ENCODE results near the gene DIPK1B. TPM values are rescaled to one million over a fixed set of nuclear protein-coding genes. Genes with fewer than 3 reads are reported as not detected.
"Not testable (repeated sequence)": the region's sequence is repeated elsewhere in the genome, so short reads cannot be mapped to it uniquely, and the experiment has no call there.

Gene DIPK1B
- total RNA-seq, 2 experiments from 2014 or later = 0.21 to 0.25 TPM

DNA sequence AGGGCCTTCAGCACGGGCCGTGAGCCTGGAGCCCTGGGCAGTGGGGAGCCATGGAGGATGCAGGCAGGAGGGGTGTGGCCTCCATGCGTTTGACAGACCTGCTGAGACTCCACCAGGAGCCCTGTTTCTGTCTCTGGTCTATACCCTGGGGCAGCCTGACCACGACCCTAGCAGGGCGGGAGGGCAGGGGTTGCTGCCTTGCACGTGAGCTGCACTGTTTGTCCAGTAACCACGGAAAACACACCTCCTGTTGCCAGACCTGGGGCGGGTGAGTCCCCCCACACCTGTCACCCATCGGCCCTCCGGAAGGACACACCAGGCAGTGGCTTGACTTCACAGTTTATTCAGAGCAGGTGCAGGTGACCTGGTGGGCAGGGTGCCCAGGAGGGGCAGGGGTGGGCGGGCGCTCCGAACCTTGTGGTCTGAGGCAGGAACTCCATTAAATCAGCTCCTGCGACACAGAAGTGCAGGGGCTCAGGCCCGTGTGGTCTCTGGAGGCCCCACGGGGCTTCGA, 41.7 kb downstream of the DIPK1B start:
- no peak for DNase-seq
- peaks cover 14% of the 10 kb centered on the region for H3K27me3 Mint-ChIP-seq
- H3K4me3 Mint-ChIP-seq = no peak overlapping the region
- no peak for ATAC-seq
- ChIA-PET POLR2A (no interaction called here), CTCF (no interaction called here)
- peaks cover 8% of the 10 kb centered on the region for H3K36me3 Mint-ChIP-seq (ENCODE audit: low read depth)
- intact Hi-C loops (cut with DNase I, micrococcal nuclease) = no loop called here
- no peak overlapping the region for H3K27ac Mint-ChIP-seq
- H3K4me1 Mint-ChIP-seq = peaks cover 12% of the 10 kb centered on the region
- H3K9me3 Mint-ChIP-seq (ENCODE audit: low read depth) = peaks cover 24% of the 10 kb centered on the region

DNA sequence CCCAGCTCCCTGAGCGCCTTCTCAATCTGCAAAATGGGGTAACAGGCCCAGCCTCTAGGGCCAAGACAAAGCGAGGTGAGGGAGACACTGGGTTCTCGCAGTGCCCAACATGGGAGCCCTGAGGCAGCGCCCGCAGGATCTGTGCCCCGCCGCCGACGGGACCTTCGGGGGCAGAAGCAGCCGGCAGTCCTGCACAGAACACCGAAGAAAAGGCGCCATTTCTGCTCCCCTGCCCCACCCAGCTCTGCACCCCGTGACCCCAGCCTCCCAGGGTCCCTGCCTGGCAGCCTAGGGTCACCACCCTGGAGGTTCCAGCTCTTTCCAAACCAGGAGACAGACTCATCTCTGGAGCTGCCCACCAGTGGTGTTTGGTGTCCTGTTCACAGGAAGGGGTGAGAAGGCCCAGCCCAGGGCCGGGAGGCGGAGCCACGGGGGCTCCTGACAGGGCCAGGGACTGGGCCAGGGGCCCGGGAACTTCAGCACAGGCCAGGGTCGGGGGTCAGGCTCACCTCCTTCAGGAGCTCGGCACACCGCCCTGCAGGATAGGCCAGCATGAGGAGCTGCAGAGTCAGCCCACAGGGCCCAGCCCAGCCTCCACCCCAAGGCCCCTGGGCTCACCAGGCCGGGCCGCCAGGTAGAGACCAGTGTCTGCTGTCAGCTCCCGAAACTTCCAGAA, 42.4 kb downstream of the DIPK1B start:
- Mint-ChIP-seq H3K27ac (no peak overlapping the region), H3K4me1 (peaks cover 12% of the 10 kb centered on the region), H3K36me3 (ENCODE audit: low read depth) (peaks cover 8% of the 10 kb centered on the region), H3K27me3 (peaks cover 14% of the 10 kb centered on the region), H3K4me3 (no peak overlapping the region), H3K9me3 (ENCODE audit: low read depth) (peaks cover 24% of the 10 kb centered on the region)
- POLR2A ChIA-PET = interaction anchor here (0.6 kb wide), 1 partner anchor 27 kb away, joined by 3 read pairs; no protein-coding TSS in a partner anchor
- CTCF ChIA-PET = interaction anchor here (0.5 kb wide), 1 partner anchor 16 kb away, joined by 3 read pairs; no protein-coding TSS in a partner anchor
- ATAC-seq = no peak
- DNase-seq = no peak
- intact Hi-C loops (cut with DNase I, micrococcal nuclease) = no loop called here

DNA sequence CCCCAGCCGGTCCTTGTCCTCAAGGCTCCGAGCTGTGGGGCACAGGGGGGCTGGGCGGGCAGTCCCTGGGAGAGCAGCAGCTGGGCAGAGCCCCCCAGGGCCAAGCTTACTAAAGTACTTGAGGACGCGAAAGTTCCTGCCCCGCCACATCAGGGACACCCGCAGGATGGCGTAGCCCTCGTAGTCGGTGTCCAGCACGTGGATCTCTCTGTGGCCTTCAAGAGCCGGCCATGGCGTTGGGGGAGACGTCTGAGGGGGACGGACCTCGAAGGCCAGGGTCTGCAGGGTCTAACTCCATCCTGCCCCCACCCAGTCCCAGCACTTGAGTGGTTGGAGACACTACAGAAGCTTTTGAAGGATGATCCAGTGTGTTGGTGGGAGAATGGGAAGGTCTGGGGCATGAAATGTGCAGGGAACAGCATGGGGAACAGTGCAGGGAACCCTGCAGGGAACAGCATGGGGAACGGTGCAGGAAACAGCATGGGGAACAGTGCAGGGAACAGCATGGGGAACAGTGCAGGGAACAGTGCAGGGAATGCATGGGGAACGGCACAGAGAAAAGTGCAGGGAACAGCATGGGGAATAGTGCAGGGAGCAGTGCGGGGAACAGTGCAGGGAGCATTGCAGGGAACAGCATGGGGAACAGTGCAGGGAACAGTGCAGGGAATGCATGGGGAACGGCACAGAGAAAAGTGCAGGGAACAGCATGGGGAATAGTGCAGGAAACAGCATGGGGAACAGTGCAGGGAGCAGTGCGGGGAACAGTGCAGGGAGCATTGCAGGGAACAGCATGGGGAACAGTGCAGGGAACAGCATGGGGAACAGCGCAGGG, 43.1 kb downstream of the DIPK1B start:
- H3K9me3 Mint-ChIP-seq (ENCODE audit: low read depth) = peaks cover 24% of the 10 kb centered on the region
- H3K36me3 Mint-ChIP-seq (ENCODE audit: low read depth); H3K4me3 Mint-ChIP-seq; DNase-seq; H3K4me1 Mint-ChIP-seq; H3K27ac Mint-ChIP-seq; intact Hi-C loops (cut with DNase I, micrococcal nuclease); ATAC-seq: not testable (repeated sequence)
- peaks cover 16% of the 10 kb centered on the region for H3K27me3 Mint-ChIP-seq
- ChIA-PET CTCF (interaction anchor here (0.5 kb wide), 1 partner anchor 15 kb away, joined by 3 read pairs; no protein-coding TSS in a partner anchor), POLR2A (interaction anchor here (0.6 kb wide), 1 partner anchor 27 kb away, joined by 3 read pairs; no protein-coding TSS in a partner anchor)

DNA sequence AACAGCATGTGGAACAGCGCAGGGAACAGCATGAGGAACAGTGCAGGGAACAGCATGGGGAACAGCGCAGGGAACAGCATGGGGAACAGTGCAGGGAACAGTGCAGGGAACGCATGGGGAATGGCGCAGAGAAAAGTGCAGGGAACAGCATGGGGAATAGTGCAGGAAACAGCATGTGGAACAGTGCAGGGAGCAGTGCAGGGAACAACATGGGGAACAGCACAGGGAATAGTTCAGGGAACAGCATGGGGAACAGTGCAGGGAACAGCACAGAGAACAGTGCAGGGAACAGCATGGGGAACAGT, 43.7 kb downstream of the DIPK1B start:
- no peak for ATAC-seq
- intact Hi-C loops (cut with DNase I, micrococcal nuclease) = no loop called here
- H3K27me3 Mint-ChIP-seq = peaks cover 16% of the 10 kb centered on the region
- H3K36me3 Mint-ChIP-seq (ENCODE audit: low read depth) = peaks cover 8% of the 10 kb centered on the region
- H3K27ac Mint-ChIP-seq = no peak overlapping the region
- ChIA-PET CTCF (no interaction called here), POLR2A (no interaction called here)
- H3K4me3 Mint-ChIP-seq = no peak overlapping the region
- DNase-seq = no peak
- H3K4me1 Mint-ChIP-seq = peaks cover under 1% of the 10 kb centered on the region
- peaks cover 22% of the 10 kb centered on the region for H3K9me3 Mint-ChIP-seq (ENCODE audit: low read depth)

DNA sequence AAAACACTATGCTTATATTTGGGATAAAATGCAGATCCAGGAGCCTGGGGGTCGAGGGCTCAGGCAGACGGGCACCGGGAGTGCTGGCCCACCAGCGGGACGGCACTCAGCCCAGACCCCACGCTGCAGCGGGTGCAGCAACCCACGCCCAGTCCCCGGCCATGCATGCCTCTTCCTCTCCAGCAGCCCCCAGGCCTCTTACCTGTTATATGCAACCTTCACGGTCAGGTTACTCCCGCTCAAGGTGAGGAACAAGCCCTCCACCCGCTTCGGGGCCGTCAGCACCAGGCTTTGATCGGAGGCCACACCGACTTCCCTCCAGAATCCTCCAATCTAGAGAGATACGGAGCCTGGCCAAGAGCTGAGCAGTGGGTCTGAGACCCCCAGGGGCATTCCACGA, 44.5 kb downstream of the DIPK1B start:
- H3K27me3 Mint-ChIP-seq = peaks cover 16% of the 10 kb centered on the region
- ChIA-PET CTCF (interaction anchor here (1.5 kb wide), 1 partner anchor 21 kb away, joined by 8 read pairs; no protein-coding TSS in a partner anchor), POLR2A (no interaction called here)
- intact Hi-C loops (cut with DNase I, micrococcal nuclease) = no loop called here
- no peak overlapping the region for H3K4me3 Mint-ChIP-seq
- no peak for DNase-seq
- no peak overlapping the region for H3K27ac Mint-ChIP-seq
- H3K9me3 Mint-ChIP-seq (ENCODE audit: low read depth) = peaks cover 18% of the 10 kb centered on the region
- peaks cover 8% of the 10 kb centered on the region for H3K36me3 Mint-ChIP-seq (ENCODE audit: low read depth)
- H3K4me1 Mint-ChIP-seq = no peaks in the 10 kb centered on the region
- ATAC-seq = no peak

DNA sequence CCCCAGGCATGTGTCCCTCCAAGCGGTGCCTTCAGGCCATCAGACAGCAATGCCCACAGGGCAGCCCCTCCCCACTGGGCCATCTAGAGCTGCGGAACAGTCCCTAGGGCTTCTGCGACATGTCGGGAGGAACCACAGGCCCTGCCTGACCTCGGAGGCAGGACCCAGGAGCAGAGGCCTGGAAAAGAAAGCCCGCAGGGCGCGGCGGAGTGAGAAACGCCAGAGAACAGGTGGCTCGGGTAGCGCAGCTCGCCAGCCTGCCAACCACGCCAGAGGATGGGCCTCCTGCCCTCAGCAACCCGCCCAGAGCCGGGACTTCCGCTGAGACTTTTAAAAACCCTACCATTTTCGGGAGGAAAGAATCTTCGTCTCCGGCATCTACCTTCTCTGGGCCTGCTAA, 45.0 kb downstream of the DIPK1B start:
- intact Hi-C loops (cut with DNase I, micrococcal nuclease) = no loop called here
- ChIA-PET POLR2A (no interaction called here), CTCF (interaction anchor here (0.6 to 1.5 kb wide), 5 partner anchors 20 to 479 kb away, joined by 3 to 8 read pairs (median 3); no protein-coding TSS in a partner anchor)
- Mint-ChIP-seq H3K4me1 (no peaks in the 10 kb centered on the region), H3K4me3 (no peak overlapping the region), H3K27me3 (peaks cover 13% of the 10 kb centered on the region), H3K9me3 (ENCODE audit: low read depth) (peaks cover 14% of the 10 kb centered on the region), H3K27ac (no peak overlapping the region), H3K36me3 (ENCODE audit: low read depth) (peaks cover 6% of the 10 kb centered on the region)
- DNase-seq (no peak), ATAC-seq (no peak)

DNA sequence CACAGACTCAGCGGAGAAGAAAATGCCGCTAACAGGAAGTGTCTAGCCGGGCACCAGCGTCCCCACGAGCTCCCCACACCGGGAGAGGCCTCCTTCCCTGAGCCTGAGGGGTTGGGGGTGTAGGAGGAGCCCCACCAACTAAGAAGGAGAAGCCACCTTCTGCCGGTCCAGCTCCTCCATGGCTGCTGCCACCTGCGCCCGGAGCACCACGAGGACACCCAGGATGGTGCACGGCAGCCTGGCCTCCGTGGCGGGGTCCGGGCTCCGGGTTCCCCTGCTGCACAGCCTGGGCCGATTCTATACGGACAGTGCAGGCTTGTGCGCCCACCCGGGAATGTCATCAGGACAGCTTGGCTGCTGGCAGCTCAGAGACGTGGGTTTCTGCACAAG, 45.4 kb downstream of the DIPK1B start:
- H3K9me3 Mint-ChIP-seq (ENCODE audit: low read depth) = peaks cover 11% of the 10 kb centered on the region
- no peaks in the 10 kb centered on the region for H3K4me1 Mint-ChIP-seq
- no peak overlapping the region for H3K4me3 Mint-ChIP-seq
- intact Hi-C loops (cut with DNase I, micrococcal nuclease) = no loop called here
- ATAC-seq (no peak), DNase-seq (no peak)
- peaks cover 2% of the 10 kb centered on the region for H3K36me3 Mint-ChIP-seq (ENCODE audit: low read depth)
- peaks cover 9% of the 10 kb centered on the region for H3K27me3 Mint-ChIP-seq
- POLR2A ChIA-PET = no interaction called here
- CTCF ChIA-PET = interaction anchor here (0.6 to 1.5 kb wide), 7 partner anchors 9 to 479 kb away, joined by 3 to 8 read pairs (median 3); no protein-coding TSS in a partner anchor
- no peak overlapping the region for H3K27ac Mint-ChIP-seq

DNA sequence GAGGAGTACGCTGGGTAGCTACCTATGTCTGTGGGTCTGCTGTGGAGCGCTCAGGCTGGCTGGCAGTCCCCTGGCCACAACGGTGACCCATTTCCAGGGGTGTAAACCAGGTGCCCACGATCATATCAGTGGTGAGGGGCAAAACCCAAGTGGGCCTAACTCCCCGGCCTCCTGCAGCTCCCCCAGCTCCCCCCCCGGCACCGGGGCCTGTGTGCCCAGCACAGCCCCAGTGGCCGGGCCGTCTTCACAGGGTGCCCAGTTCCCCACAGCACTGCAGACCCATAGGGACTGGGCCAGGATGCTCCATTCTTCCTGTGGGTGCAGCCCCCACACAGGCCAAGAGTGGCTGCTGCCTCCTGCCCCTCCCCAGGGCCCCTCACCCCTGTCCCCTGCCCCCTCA, 46.6 kb downstream of the DIPK1B start:
- peaks cover 11% of the 10 kb centered on the region for H3K9me3 Mint-ChIP-seq (ENCODE audit: low read depth)
- intact Hi-C loops (cut with DNase I, micrococcal nuclease) = no loop called here
- ATAC-seq (no peak), DNase-seq (no peak)
- no peak overlapping the region for H3K27ac Mint-ChIP-seq
- no peaks in the 10 kb centered on the region for H3K4me1 Mint-ChIP-seq
- peaks cover 9% of the 10 kb centered on the region for H3K27me3 Mint-ChIP-seq
- H3K36me3 Mint-ChIP-seq (ENCODE audit: low read depth) = peaks cover 2% of the 10 kb centered on the region
- POLR2A ChIA-PET = no interaction called here
- H3K4me3 Mint-ChIP-seq = no peak overlapping the region
- CTCF ChIA-PET = interaction anchor here (0.6 to 1.6 kb wide), 4 partner anchors 8 to 276 kb away, joined by 3 to 4 read pairs (median 4); no protein-coding TSS in a partner anchor

DNA sequence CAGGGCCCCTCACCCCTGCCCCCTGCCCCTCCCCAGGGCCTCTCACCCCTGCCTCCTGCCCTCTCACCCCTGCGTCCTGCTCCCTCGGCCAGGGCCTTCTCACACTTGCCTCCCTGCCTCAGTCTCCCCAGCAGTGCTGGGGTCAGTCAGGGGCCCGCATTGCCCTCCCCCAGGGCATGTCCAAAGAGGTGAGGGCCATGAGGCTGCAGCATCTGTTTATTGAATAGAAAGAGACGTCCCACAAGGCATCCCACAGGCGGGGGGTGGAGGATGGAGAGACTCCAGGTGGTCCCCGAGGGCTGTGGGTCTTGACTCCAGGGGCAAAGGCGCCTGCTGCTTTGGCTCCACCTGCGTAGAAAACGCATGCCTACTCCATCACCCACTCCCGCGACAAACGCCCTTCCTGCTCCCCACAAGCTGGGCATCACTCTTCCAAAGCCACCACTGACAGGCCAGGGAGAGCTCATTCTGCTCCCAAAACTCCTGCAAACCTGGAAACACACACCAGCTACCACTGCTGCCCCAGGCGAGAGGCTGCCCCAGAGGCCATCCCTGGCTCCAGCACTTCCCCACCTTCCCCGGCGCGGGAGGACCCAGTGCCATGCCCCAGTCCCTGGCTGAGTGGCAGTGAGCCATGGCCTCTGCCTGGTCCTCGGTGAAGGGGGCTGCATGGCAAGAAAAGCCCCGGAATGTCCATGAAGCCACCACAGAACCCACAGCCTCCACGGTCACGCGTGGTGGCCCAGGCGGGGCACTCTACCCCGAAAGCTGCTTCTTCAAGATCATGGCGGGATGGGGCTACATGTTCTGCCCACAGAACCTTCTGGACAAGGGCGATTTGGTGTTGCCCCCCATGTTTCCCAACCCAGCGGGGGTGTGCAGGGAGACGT, 47.3 kb downstream of the DIPK1B start:
- Mint-ChIP-seq H3K4me1 (no peaks in the 10 kb centered on the region), H3K27me3 (peaks cover 9% of the 10 kb centered on the region)
- DNase-seq = no peak

DNA sequence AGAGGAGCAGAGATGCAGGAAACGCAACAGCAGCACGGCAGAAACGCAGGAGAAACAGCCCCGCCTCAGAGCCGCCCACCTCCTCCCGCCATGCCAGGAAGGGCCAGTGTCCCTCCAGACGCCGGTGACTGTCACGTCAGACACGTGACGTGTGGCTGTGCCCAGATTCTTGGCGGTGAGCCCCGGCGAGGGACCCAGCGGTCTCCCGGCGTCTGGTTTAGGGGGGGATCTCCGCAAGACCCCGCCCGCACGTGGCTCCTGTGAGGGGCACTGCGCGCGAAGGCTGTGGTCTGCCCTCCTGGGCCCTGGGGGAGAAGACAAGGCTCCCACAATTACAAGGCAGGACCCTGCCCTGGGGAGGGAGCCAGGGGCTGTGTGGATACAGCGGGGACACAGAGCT, 48.1 kb downstream of the DIPK1B start:
- Mint-ChIP-seq H3K4me1 (no peaks in the 10 kb centered on the region), H3K27me3 (peaks cover 9% of the 10 kb centered on the region), H3K9me3 (ENCODE audit: low read depth) (peaks cover 9% of the 10 kb centered on the region), H3K36me3 (ENCODE audit: low read depth) (peaks cover 2% of the 10 kb centered on the region), H3K27ac (no peak overlapping the region), H3K4me3 (no peak overlapping the region)
- intact Hi-C loops (cut with DNase I, micrococcal nuclease) = no loop called here
- ATAC-seq (no peak), DNase-seq (no peak)
- POLR2A ChIA-PET = no interaction called here
- CTCF ChIA-PET = interaction anchor here (0.6 to 1.6 kb wide), 5 partner anchors 10 to 1256 kb away, joined by 3 to 4 read pairs (median 4); no protein-coding TSS in a partner anchor

More for the DNA sequence above, 47.3 kb downstream of the DIPK1B start:
- Mint-ChIP-seq H3K4me3 (no peak overlapping the region), H3K9me3 (ENCODE audit: low read depth) (peaks cover 11% of the 10 kb centered on the region), H3K36me3 (ENCODE audit: low read depth) (peaks cover 2% of the 10 kb centered on the region), H3K27ac (no peak overlapping the region)
- POLR2A ChIA-PET = no interaction called here
- CTCF ChIA-PET = interaction anchor here (0.6 to 1.6 kb wide), 5 partner anchors 9 to 276 kb away, joined by 3 to 4 read pairs (median 4); no protein-coding TSS in a partner anchor
- intact Hi-C loops (cut with DNase I, micrococcal nuclease) = no loop called here
- ATAC-seq = no peak

Measured in activated CD4-positive, alpha-beta T cell treated with anti-CD3 and anti-CD28 coated beads for 36 hours (primary cell).